A549 (cell line): ENCODE measurements around the gene PRTN3. TPM values are rescaled to one million over a fixed set of nuclear protein-coding genes. Genes with fewer than 3 reads are reported as not detected.
"Not testable (repeated sequence)": the region's sequence is repeated elsewhere in the genome, so short reads cannot be mapped to it uniquely, and the experiment has no call there.

ENCODE experiments used
- ATAC-seq, 2 experiments: fragments of 200-7000 bp in 1 of 2; fragments of >200 bp in 1 of 2; cut with Nextera tagmentation in 1 of 2; cut with Tn5 transposase in 1 of 2; 3 replicates each; pipeline versions ENCODE4 v1.8.0 to v1.9.1; 2018 to 2020; ENCODE audit warnings: mild to moderate bottlenecking in 1 of 2, moderate library complexity in 1 of 2
- CTCF ChIA-PET: fragments of 300-600 bp; sonication (Branson Sonifier 250); formaldehyde crosslinking; extraction: SDS; loops from one replicate; lab custom pipeline; 2021; ENCODE audit warnings: antibody characterized with exemption, inconsistent platforms; lab: Yijun Ruan, JAX
- POLR2A ChIA-PET: fragments of 350-600 bp; formaldehyde crosslinking; extraction: SDS; loops from one replicate; lab custom pipeline; 2021; ENCODE audit warnings: antibody characterized with exemption, inconsistent platforms; lab: Yijun Ruan, JAX
- DNase-seq, 2 experiments: peaks; one replicate each; pipeline versions ENCODE4 v3.0.0 to v3.0.0-alpha.2; 2011 to 2016; ENCODE audit warnings: low read depth in 1 of 2, low spot score in 1 of 2
- FAIRE-seq: peaks from 2 replicates; lab custom pipeline; 2011; peaks lifted over from hg19 to GRCh38; lab: Jason Lieb, UNC
- H3K27ac ChIP-seq, 2 experiments: fragments of >200 bp; sonication (Bioruptor Twin); formaldehyde crosslinking; 3 replicates each; pipeline ENCODE4 v1.5.1; 2016 to 2017
- H3K4me1 ChIP-seq: fragments of >200 bp; sonication (Bioruptor Twin); formaldehyde crosslinking; 3 replicates; pipeline ENCODE4 v1.6.1; 2016
- H3K4me2 ChIP-seq: fragments of >200 bp; sonication (Bioruptor Twin); formaldehyde crosslinking; 3 replicates; pipeline ENCODE4 v1.6.1; 2016
- H3K4me3 ChIP-seq: fragments of >200 bp; sonication (Bioruptor Twin); formaldehyde crosslinking; 3 replicates; pipeline ENCODE4 v1.5.1; 2016
- H3K9me3 ChIP-seq: fragments of >200 bp; sonication (Bioruptor Twin); formaldehyde crosslinking; 3 replicates; pipeline ENCODE4 v1.6.1; 2016
- ATOH8 ChIP-seq: fragments of 250-450 bp; sonication (Bioruptor Pico); IDR thresholded peaks from 2 replicates; pipeline ENCODE4 v1.5.0; 2020; ENCODE audit warnings: low read depth, mild to moderate bottlenecking, moderate library complexity
- CEBPB ChIP-seq, 2 experiments: fragments of >200 bp in 1 of 2; sonication (Bioruptor Twin) in 1 of 2; formaldehyde crosslinking in 1 of 2; IDR thresholded peaks; 2 replicates each; pipeline ENCODE4 v1.6.1; 2012 to 2016
- CHD2 ChIP-seq: fragments of 150-350 bp; IDR thresholded peaks from 2 replicates; pipeline ENCODE4 v1.6.1; 2014; ENCODE audit warnings: low read length; ENCODE audit not compliant: partially characterized antibody
- E2F6 ChIP-seq: IDR thresholded peaks from 2 replicates; pipeline ENCODE4 v1.6.1; 2012; ENCODE audit warnings: low read depth, borderline replicate concordance
- EHF ChIP-seq: fragments of 250-450 bp; sonication (Bioruptor Pico); IDR thresholded peaks from 2 replicates; pipeline ENCODE4 v1.5.0; 2020; ENCODE audit warnings: mild to moderate bottlenecking
- EHMT2 ChIP-seq: fragments of 200-600 bp; sonication (generic); IDR thresholded peaks from 2 replicates; pipeline ENCODE4 v1.6.1; 2016; ENCODE audit warnings: antibody characterized with exemption, low read depth, mild to moderate bottlenecking, moderate library complexity
- ESRRA ChIP-seq: fragments of 150-350 bp; IDR thresholded peaks from 2 replicates; pipeline ENCODE4 v1.6.1; 2014; ENCODE audit warnings: mild to moderate bottlenecking, low read length, borderline replicate concordance
- FOXS1 ChIP-seq: fragments of 250-450 bp; sonication (Bioruptor Pico); IDR thresholded peaks from 2 replicates; pipeline ENCODE4 v1.5.0; 2020; ENCODE audit warnings: mild to moderate bottlenecking, moderate library complexity
- HES2 ChIP-seq: fragments of >200 bp; sonication (Bioruptor Twin); formaldehyde crosslinking; IDR thresholded peaks from 2 replicates; pipeline ENCODE4 v1.6.1; 2016
- NFE2L2 ChIP-seq: fragments of 150-350 bp; conservative IDR thresholded peaks from 2 replicates; pipeline ENCODE4 v1.6.1; 2014; ENCODE audit warnings: low read length
- NPAS2 ChIP-seq: fragments of 250-450 bp; sonication (Bioruptor Pico); IDR thresholded peaks from 2 replicates; pipeline ENCODE4 v1.8.0; 2022; ENCODE audit warnings: mild to moderate bottlenecking, moderate library complexity, borderline replicate concordance
- NR3C1 ChIP-seq: fragments of >200 bp; sonication (Bioruptor Twin); formaldehyde crosslinking; IDR thresholded peaks from 3 replicates; pipeline ENCODE4 v1.6.1; 2017
- PHF8 ChIP-seq: fragments of 200-600 bp; sonication (generic); IDR thresholded peaks from 2 replicates; pipeline ENCODE4 v1.6.1; 2016; ENCODE audit warnings: low read depth, mild to moderate bottlenecking, antibody characterized with exemption, moderate library complexity, borderline replicate concordance
- POLR2A ChIP-seq: IDR thresholded peaks from 2 replicates; pipeline ENCODE4 v1.6.1; 2012; ENCODE audit warnings: mild to moderate bottlenecking, low read length
- POLR2AphosphoS2 ChIP-seq: conservative IDR thresholded peaks from 2 replicates; pipeline ENCODE4 v1.6.1; 2012; ENCODE audit warnings: low read length, improper control_type of control experiment, inconsistent platforms
- RCOR1 ChIP-seq: fragments of 150-350 bp; IDR thresholded peaks from 2 replicates; pipeline ENCODE4 v1.6.1; 2014; ENCODE audit warnings: antibody characterized with exemption, low read length, low read depth
- RFX5 ChIP-seq: fragments of 450-650 bp; IDR thresholded peaks from 2 replicates; pipeline ENCODE4 v1.7.1; 2014; ENCODE audit warnings: antibody characterized with exemption, mild to moderate bottlenecking, moderate library complexity
- SMC3 ChIP-seq: fragments of >200 bp; sonication (Bioruptor Twin); formaldehyde crosslinking; IDR thresholded peaks from 3 replicates; pipeline ENCODE4 v1.6.1; 2018; ENCODE audit warnings: inconsistent platforms
- SREBF2 ChIP-seq: fragments of 450-650 bp; IDR thresholded peaks from 2 replicates; pipeline ENCODE4 v1.6.1; 2014; ENCODE audit warnings: mild to moderate bottlenecking, moderate library complexity
- ZFP36 ChIP-seq: fragments of 450-650 bp; IDR thresholded peaks from 2 replicates; pipeline ENCODE4 v1.6.1; 2014; ENCODE audit warnings: borderline replicate concordance; ENCODE audit not compliant: partially characterized antibody
- WGBS: methylation state at CpG from one replicate; pipeline ENCODE4 v1.1.6; 2017; ENCODE audit errors: missing lambda C conversion rate; 5-methylcytosine and 5-hydroxymethylcytosine counted together
- polyA plus RNA-seq, 4 experiments: library from polyadenylated mRNA; depleted of rRNA in 3 of 4; stranded (reverse); fragments of >200 nt; fragmentation: RNase III in 1 of 4; extraction: RNeasy Plus Mini Kit Qiagen cat#74134 plus additional on column Dnase treatment in 1 of 4; gene quantifications; 2 replicates in 3 of 4; 3 replicates in 1 of 4; pipeline ENCODE4 v1.2.3, GENCODE V29; 2011 to 2017

The PRTN3 gene
- polyA plus RNA-seq, 2 of the 4 experiments (the other 2 are of a cell fraction) = 0.21 to 0.39 TPM

GRCh38 chr19:852136-853013 lies 11.6 kb downstream of the PRTN3 start, which contains the start of gene ELANE:
Gene ELANE, plus strand, starts transcription at chr19:852303. Its CDS starts 26 bp downstream, at chr19:852329.
- FAIRE-seq (no peak), DNase-seq (no peak), ATAC-seq (no peak)
- Histone ChIP-seq H3K4me1 (peaks cover 12% of the 10 kb centered on the region), H3K9me3 (no peaks in the 10 kb centered on the region), H3K4me2 (peak within 1 kb of the TSS; percentile 87), H3K4me3 (no peak within 1 kb of the TSS), H3K27ac (peak within 1 kb of the TSS; percentile 89)
- WGBS = 90% methylated on average over 13 of the region's 55 CpGs
- POLR2A ChIA-PET = interaction anchor here (0.6 kb wide), 1 partner anchor 67 kb away, joined by 4 read pairs; no protein-coding TSS in a partner anchor
- CTCF ChIA-PET = no interaction called here
- no peak for TF ChIP-seq RCOR1
- no peak for TF ChIP-seq SMC3
- TF ChIP-seq CHD2 = no peak
- TF ChIP-seq RFX5 = no peak
- no peak for TF ChIP-seq HES2
- TF ChIP-seq POLR2AphosphoS2 = no peak
- no peak for TF ChIP-seq E2F6
- no peak for TF ChIP-seq POLR2A
- no peak for TF ChIP-seq FOXS1 (CRISPR knock-in tag)
- TF ChIP-seq NPAS2 (CRISPR knock-in tag) = no peak
- no peak for TF ChIP-seq ATOH8 (CRISPR knock-in tag)
- no peak for TF ChIP-seq EHF (CRISPR knock-in tag)
- no peak for TF ChIP-seq NFE2L2
- no peak for TF ChIP-seq SREBF2
- no peak for TF ChIP-seq ZFP36

- CTCF ChIA-PET = no interaction called here
Measured at GRCh38 chr19:853014-853585, 12.3 kb downstream of the PRTN3 start.

GRCh38 chr19:853614-854220 lies 12.9 kb downstream of the PRTN3 start:
- H3K4me3 ChIP-seq, FAIRE-seq, DNase-seq, H3K27ac ChIP-seq, POLR2A ChIA-PET, H3K4me2 ChIP-seq, CTCF ChIA-PET, H3K9me3 ChIP-seq, ATAC-seq: not testable (repeated sequence)
- peaks cover 13% of the 10 kb centered on the region for H3K4me1 ChIP-seq
- 87% methylated on average over 9 of the region's 17 CpGs for WGBS

More at GRCh38 chr19:853014-853585, 12.3 kb downstream of the PRTN3 start:
- no peaks in the 10 kb centered on the region for H3K9me3 ChIP-seq
- 0 out of 6 replicates have a peak overlapping the region, but pooled peaks of 1 of the 2 experiments have one; percentile 89 for H3K27ac ChIP-seq
- peaks cover 12% of the 10 kb centered on the region for H3K4me1 ChIP-seq
- 98% methylated on average over 8 of the region's 67 CpGs for WGBS
- FAIRE-seq (no peak), DNase-seq (no peak), ATAC-seq (no peak)
- no peak overlapping the region for H3K4me2 ChIP-seq
- no peak for TF ChIP-seq CHD2
- no peak for TF ChIP-seq CEBPB (IDR thresholded peaks at IDR 0.05)
- TF ChIP-seq NR3C1 = no peak
- TF ChIP-seq PHF8 = no peak
- TF ChIP-seq E2F6 = no peak
- no peak for TF ChIP-seq EHMT2
- TF ChIP-seq ESRRA = no peak
- TF ChIP-seq RCOR1 = no peak
- no peak for TF ChIP-seq HES2
- TF ChIP-seq ZFP36 = no peak
- H3K4me3 ChIP-seq = no peak overlapping the region
- POLR2A ChIA-PET = no interaction called here
